Activated CD8-positive, alpha-beta T cell treated with anti-CD3 and anti-CD28 coated beads for 36 hours (primary cell): Measurements from ENCODE around the gene ANKRD22. TPM values are rescaled to one million over a fixed set of nuclear protein-coding genes. Genes with fewer than 3 reads are reported as not detected.
"Not testable (repeated sequence)": the region's sequence is repeated elsewhere in the genome, so short reads cannot be mapped to it uniquely, and the experiment has no call there.

Experiments used
- ATAC-seq: fragments of 200-7000 bp; cut with Tn5 transposase; one replicate; pipeline ENCODE4 v1.10.0; 2021; ENCODE audit warnings: mild to moderate bottlenecking, moderate library complexity
- CTCF ChIA-PET: fragments of 350-600 bp; sonication (Branson Sonifier 250); formaldehyde crosslinking; loops from one replicate; lab custom pipeline; 2021; ENCODE audit warnings: antibody characterized with exemption; lab: Charles Lee
- POLR2A ChIA-PET: fragments of 350-600 bp; sonication (Branson Sonifier 250); formaldehyde crosslinking; loops from one replicate; lab custom pipeline; 2021; ENCODE audit warnings: antibody characterized with exemption; lab: Charles Lee
- DNase-seq: peaks from one replicate; pipeline ENCODE4 v3.0.0-alpha.2; 2020
- H3K27ac Mint-ChIP-seq: one replicate; pipeline ENCODE4 v1.8.0; 2021; ENCODE audit warnings: mild to moderate bottlenecking, mixed read lengths
- H3K27me3 Mint-ChIP-seq: one replicate; pipeline ENCODE4 v1.8.0; 2021; ENCODE audit warnings: mixed read lengths
- H3K36me3 Mint-ChIP-seq: one replicate; pipeline ENCODE4 v1.8.0; 2021; ENCODE audit warnings: low read depth, mixed read lengths
- H3K4me1 Mint-ChIP-seq: one replicate; pipeline ENCODE4 v1.8.0; 2021; ENCODE audit warnings: low read depth, mixed read lengths
- H3K4me3 Mint-ChIP-seq: one replicate; pipeline ENCODE4 v1.8.0; 2021; ENCODE audit warnings: mild to moderate bottlenecking, moderate library complexity, mixed read lengths
- H3K9me3 Mint-ChIP-seq: one replicate; pipeline ENCODE4 v1.8.0; 2021; ENCODE audit warnings: mixed read lengths
- intact Hi-C: fragments of 100-400 bp; cut with micrococcal nuclease; formaldehyde crosslinking; loops from one replicate; pipeline ENCODE4 v1.10.0; 2022
- total RNA-seq, 2 experiments: library from RNA; stranded (reverse); gene quantifications; one replicate each; pipeline ENCODE4 v1.2.3, GENCODE V29; 2021
- TF ChIP-seq, protein P1 (sequence below): fragments of 200-600 bp; IDR thresholded peaks from one replicate; pipeline ENCODE4 v1.8.0; 2022; ENCODE audit warnings: antibody characterized with exemption, mild to moderate bottlenecking

The ANKRD22 gene
- total RNA-seq, 2 experiments from 2014 or later: not detected

DNA sequence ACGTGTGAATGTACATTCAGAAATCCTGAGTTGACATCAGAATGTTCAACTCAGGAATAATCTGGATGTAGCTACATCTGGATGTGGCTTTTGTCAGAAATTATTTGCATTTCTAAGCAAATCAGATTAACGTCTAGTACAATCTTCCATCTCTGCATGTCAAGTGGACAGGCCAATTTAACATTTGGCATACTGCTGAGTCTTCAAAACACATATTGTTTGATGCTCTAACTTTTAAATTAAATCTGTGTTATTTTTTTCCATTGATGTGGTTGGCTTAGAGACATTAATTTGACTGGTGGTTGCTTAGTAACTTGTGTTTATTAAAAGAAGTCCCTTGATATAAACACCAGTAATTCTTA is 31.8 kb upstream of the ANKRD22 start:
- Mint-ChIP-seq H3K9me3 (no peaks in the 10 kb centered on the region), H3K27ac (peak overlapping the region; percentile 98), H3K4me1 (peaks cover 71% of the 10 kb centered on the region), H3K4me3 (peak overlapping the region; percentile 91), H3K36me3 (peaks cover 44% of the 10 kb centered on the region), H3K27me3 (no peaks in the 10 kb centered on the region)
- TF ChIP-seq, protein P1, sequence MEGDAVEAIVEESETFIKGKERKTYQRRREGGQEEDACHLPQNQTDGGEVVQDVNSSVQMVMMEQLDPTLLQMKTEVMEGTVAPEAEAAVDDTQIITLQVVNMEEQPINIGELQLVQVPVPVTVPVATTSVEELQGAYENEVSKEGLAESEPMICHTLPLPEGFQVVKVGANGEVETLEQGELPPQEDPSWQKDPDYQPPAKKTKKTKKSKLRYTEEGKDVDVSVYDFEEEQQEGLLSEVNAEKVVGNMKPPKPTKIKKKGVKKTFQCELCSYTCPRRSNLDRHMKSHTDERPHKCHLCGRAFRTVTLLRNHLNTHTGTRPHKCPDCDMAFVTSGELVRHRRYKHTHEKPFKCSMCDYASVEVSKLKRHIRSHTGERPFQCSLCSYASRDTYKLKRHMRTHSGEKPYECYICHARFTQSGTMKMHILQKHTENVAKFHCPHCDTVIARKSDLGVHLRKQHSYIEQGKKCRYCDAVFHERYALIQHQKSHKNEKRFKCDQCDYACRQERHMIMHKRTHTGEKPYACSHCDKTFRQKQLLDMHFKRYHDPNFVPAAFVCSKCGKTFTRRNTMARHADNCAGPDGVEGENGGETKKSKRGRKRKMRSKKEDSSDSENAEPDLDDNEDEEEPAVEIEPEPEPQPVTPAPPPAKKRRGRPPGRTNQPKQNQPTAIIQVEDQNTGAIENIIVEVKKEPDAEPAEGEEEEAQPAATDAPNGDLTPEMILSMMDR: no peak
- ChIA-PET CTCF (interaction anchor here (2.7 to 2.8 kb wide), 2 partner anchors 17 to 48 kb away, joined by 14 to 18 read pairs; no protein-coding TSS in a partner anchor), POLR2A (interaction anchor here (1.7 kb wide), 1 partner anchor 14 kb away, joined by 7 read pairs; no protein-coding TSS in a partner anchor)
- no peak for DNase-seq
- ATAC-seq: no peak
- intact Hi-C loops: no loop called here

DNA sequence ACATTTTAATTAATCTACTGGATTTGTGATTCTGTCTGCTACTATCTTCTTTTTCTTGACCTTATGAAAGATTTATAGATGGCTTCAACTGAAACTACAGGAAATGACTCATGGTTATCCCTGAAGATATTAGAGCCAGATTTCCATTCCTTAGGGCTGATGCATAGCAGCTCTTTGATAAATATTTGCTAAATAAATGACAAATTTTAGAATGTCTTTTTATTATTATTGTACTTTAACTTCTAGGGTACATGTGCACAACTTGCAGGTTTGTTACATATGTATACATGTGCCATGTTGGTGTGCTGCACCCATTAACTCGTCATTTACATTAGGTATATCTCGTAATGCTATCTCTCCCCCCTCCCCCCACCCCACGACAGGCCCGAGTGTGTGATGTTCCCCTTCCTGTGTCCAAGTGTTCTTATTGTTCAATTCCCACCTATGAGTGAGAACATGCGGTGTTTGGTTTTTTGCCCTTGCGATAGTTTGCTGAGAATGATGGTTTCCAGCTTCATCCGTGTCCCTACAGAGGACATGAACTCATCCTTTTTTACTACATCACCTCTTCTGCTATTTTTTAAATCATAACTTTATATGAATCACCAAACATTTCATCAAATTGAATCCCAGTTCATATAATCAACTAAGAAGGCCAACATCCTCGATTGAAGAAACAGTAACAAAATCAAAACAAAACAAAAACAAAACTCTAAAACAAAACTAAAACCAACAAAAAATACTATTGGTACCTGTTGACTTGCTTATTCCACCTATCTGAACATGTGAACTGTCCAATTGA is 31.2 kb upstream of the ANKRD22 start:
- H3K4me1 Mint-ChIP-seq: peaks cover 71% of the 10 kb centered on the region
- intact Hi-C loops, H3K9me3 Mint-ChIP-seq, ATAC-seq, H3K27me3 Mint-ChIP-seq, DNase-seq: not testable (repeated sequence)
- ChIA-PET POLR2A (interaction anchor here (1.1 to 1.9 kb wide), 3 partner anchors 14 to 108 kb away, joined by 3 to 11 read pairs (median 7); partner anchors contain the start of gene FAS), CTCF (interaction anchor here (1.8 to 2.7 kb wide), 4 partner anchors 9 to 52 kb away, joined by 6 to 18 read pairs (median 10); no protein-coding TSS in a partner anchor)
- peaks cover 39% of the 10 kb centered on the region for H3K36me3 Mint-ChIP-seq
- peak overlapping the region; percentile 98 for H3K27ac Mint-ChIP-seq
- H3K4me3 Mint-ChIP-seq: peak overlapping the region; percentile 91

DNA sequence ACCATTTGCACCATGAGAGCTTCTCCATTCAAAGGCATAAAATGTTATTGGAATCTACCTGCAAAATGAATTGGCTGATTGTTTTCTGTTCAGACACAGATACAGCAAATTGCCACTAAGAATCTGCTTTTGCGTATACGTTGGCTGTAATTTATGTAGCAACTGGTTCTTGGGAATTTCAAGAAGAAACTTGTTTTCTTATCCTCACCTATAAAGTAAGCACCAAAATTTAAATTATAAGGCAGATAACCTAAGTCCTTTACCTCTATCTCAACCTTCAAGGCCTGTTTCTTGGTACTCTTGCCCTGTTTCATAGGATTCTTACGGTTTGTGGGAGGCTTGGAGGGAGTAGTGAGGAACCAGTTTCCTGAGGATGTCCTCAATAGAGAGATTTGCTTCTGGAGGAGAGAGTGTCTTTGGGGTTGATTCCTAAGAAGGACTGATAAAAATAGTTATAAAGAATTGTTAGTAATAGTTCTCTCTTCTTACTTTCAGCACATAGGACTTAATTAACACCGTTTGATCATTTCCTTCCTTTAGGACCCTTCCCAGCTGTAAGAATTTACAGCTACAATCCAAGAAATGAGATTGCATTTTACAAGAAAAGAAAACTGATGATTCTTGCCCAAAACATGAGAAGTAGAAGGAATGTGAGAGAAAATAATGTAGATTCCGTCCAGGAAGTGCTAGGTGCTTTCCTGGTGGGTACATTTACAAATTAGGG is 30.4 kb upstream of the ANKRD22 start:
- ChIA-PET CTCF (interaction anchor here (0.9 to 2.7 kb wide), 8 partner anchors 9 to 52 kb away, joined by 3 to 18 read pairs (median 6); no protein-coding TSS in a partner anchor), POLR2A (interaction anchor here (0.7 to 2.9 kb wide), 11 partner anchors 13 to 109 kb away, joined by 3 to 16 read pairs (median 4); partner anchors contain the start of gene FAS)
- Mint-ChIP-seq H3K4me1 (peaks cover 74% of the 10 kb centered on the region), H3K27me3 (no peaks in the 10 kb centered on the region), H3K27ac (peak overlapping the region; percentile 98), H3K9me3 (no peaks in the 10 kb centered on the region), H3K4me3 (peak overlapping the region; percentile 91), H3K36me3 (peaks cover 39% of the 10 kb centered on the region)
- intact Hi-C loops: no loop called here
- TF ChIP-seq, protein P1: no peak
- DNase-seq (no peak), ATAC-seq (no peak)

DNA sequence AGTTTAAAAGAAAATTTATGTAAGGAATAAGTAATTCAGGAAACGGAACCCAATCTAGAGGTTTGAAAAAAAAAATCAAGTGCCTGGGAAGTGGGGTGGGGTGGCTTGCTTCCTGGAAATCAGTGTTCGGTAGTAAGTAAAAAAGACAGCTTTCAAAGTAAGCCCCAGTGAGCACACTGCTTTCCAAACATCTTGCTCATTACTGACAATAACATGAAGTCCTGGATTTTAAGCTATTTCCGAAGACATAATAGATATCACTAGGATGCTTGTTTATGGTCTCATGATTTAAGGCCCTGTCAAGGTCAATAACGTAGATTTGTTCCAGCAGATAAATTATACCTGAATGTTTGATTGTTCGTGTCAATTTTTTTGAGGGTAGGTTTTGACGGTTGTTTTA is 29.7 kb upstream of the ANKRD22 start:
- CTCF ChIA-PET: interaction anchor here (0.9 to 2.7 kb wide), 8 partner anchors 10 to 53 kb away, joined by 3 to 18 read pairs (median 6); no protein-coding TSS in a partner anchor
- peaks cover 69% of the 10 kb centered on the region for H3K4me1 Mint-ChIP-seq

More for the DNA sequence above, 29.7 kb upstream of the ANKRD22 start:
- peak; percentile 26 for DNase-seq
- Mint-ChIP-seq H3K4me3 (peak overlapping the region; percentile 91), H3K27me3 (no peaks in the 10 kb centered on the region), H3K27ac (peak overlapping the region; percentile 98), H3K36me3 (peaks cover 39% of the 10 kb centered on the region), H3K9me3 (no peaks in the 10 kb centered on the region)
- POLR2A ChIA-PET: interaction anchor here (0.7 to 2.9 kb wide), 13 partner anchors 13 to 110 kb away, joined by 3 to 16 read pairs (median 4); partner anchors contain the start of gene FAS
- no peak for ATAC-seq
- intact Hi-C loops: no loop called here
- TF ChIP-seq, protein P1: no peak
